Psoas muscle (tissue), 8 donors: ENCODE results near the gene BCL11B. TPM values are rescaled to one million over a fixed set of nuclear protein-coding genes. Genes with fewer than 3 reads are reported as not detected.

Source experiments
- ATAC-seq, 4 donors: fragments of 200-7000 bp; cut with Tn5 transposase; one replicate each; pipeline ENCODE4 v1.9.1; 2020; ENCODE audit warnings: moderate library complexity in 3 of 4, mild to moderate bottlenecking in 2 of 4
- DNase-seq, 2 donors: peaks; one replicate each; pipeline ENCODE4 v3.0.0-alpha.2; 2020
- H3K27ac ChIP-seq: fragments of 200-600 bp; one replicate; pipeline ENCODE4 v1.8.0; 2022
- H3K27me3 ChIP-seq, 3 donors: fragments of 200-600 bp in 1 of 3; one replicate each; pipeline versions ENCODE4 v1.6.1 to v1.8.0; 2013 to 2022; ENCODE audit warnings: low read length in 2 of 3, mild to moderate bottlenecking in 2 of 3, moderate library complexity in 1 of 3; ENCODE audit not compliant: insufficient read depth in 3 of 3
- H3K36me3 ChIP-seq, 2 donors: fragments of 200-600 bp in 1 of 2; one replicate each; pipeline versions ENCODE4 v1.6.1 to v1.8.0; 2013 to 2022; ENCODE audit warnings: low read depth in 1 of 2, mild to moderate bottlenecking in 1 of 2, moderate library complexity in 1 of 2; ENCODE audit not compliant: insufficient read depth in 1 of 2
- H3K4me1 ChIP-seq: fragments of 200-600 bp; one replicate; pipeline ENCODE4 v1.8.0; 2022
- H3K4me3 ChIP-seq: fragments of 200-600 bp; one replicate; pipeline ENCODE4 v1.8.0; 2022; ENCODE audit warnings: mild to moderate bottlenecking
- H3K9me3 ChIP-seq: fragments of 200-600 bp; one replicate; pipeline ENCODE4 v1.8.0; 2022
- WGBS, 3 donors: extraction: QIAGEN DNeasy Blood & Tissue Kit; methylation state at CpG; one replicate each; pipeline versions ENCODE4 v1.1.6 to v1.1.7; 2013; 5-methylcytosine and 5-hydroxymethylcytosine counted together
- intact Hi-C, 2 donors: fragments of 100-400 bp; cut with DNase I; formaldehyde crosslinking; loops; one replicate each; pipeline versions ENCODE4 v1.11.0 to v1.14.2; 2022
- polyA plus RNA-seq, 3 donors: library from polyadenylated mRNA; stranded (reverse); fragments of 200-250 nt; gene quantifications; one replicate each; pipeline ENCODE4 v1.2.3, GENCODE V29; 2013
- total RNA-seq, 4 donors: library from RNA; stranded (reverse); fragmentation: NEBNext Ultra II Directional in 2 of 4; extraction: Animal tissue kit (Norgen Biotek cat#: 25700) in 2 of 4; gene quantifications; one replicate each; pipeline versions ENCODE4 v1.2.1 to v1.2.4, GENCODE V29; 2021 to 2023
- TF ChIP-seq, protein P1 (sequence below): fragments of 200-600 bp; IDR thresholded peaks from one replicate; pipeline ENCODE4 v1.8.0; 2022; ENCODE audit warnings: antibody characterized with exemption
- donor health status: healthy with polysubstance abuse.
- donor health status: DM: no; HTN: no; CAD: no; lungs with moderate emphysema.
- donor health status: Bipolar disorder and iron deficiency.
- donor health status: healthy.
- donor health status: DM: yes; HTN: yes; CAD: no.
- donor health status: DM: no; HTN: no; CAD: no.
- donor health status: DM: no; HTN: no; CAD: no.
- donor health status: DM: yes; HTN: yes; CAD: no.

BCL11B gene
- total and polyA plus RNA-seq, 7 donors, result 0.01 to 0.34 (median 0.15) TPM; not detected in 2

DNA sequence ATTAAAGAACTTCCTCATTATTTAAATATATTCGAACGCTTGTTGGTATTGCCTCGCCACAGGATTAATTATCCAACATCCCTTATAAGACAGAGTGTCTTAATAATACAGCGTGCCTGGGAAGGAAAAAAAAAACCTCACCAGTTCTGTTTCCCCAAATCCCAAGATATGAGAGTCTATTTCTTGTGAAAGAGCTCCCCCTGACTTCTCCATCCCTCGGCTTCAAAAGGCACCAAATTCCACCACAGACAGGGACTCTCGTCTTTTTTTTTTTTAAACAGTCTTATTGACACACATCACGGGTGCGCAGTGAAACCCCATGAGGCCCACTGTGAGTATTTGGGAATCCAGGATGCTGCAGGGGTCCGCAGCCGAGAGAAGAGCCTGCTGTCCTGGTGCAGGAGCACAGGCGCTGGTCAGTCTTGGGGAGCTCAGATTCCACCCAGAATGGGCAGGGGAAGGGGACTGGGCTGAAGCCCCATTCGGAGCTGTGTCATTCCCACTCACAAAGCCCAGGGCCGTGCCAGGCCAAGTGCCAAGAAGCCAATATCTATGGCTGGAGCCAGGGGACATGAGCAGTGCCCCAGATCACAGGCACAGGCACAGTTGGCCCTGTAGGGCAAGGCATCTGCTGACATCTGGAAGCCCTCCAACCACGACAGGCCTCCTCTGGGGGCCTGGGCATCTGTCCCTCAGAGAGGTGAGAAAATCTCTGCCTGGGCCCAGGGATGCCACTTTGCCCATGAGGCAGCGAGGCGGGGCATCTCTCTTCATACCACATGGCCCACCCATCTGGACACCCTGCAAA, 71.9 kb downstream of the BCL11B start:
- TF ChIP-seq, protein P1, sequence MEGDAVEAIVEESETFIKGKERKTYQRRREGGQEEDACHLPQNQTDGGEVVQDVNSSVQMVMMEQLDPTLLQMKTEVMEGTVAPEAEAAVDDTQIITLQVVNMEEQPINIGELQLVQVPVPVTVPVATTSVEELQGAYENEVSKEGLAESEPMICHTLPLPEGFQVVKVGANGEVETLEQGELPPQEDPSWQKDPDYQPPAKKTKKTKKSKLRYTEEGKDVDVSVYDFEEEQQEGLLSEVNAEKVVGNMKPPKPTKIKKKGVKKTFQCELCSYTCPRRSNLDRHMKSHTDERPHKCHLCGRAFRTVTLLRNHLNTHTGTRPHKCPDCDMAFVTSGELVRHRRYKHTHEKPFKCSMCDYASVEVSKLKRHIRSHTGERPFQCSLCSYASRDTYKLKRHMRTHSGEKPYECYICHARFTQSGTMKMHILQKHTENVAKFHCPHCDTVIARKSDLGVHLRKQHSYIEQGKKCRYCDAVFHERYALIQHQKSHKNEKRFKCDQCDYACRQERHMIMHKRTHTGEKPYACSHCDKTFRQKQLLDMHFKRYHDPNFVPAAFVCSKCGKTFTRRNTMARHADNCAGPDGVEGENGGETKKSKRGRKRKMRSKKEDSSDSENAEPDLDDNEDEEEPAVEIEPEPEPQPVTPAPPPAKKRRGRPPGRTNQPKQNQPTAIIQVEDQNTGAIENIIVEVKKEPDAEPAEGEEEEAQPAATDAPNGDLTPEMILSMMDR, result no peak
- WGBS, 3 donors, result 29 to 40% (median 34%) methylated on average over 16 of the region's 16 CpGs
- Histone ChIP-seq H3K36me3 (no peaks in the 10 kb centered on the region), H3K4me3 (no peak overlapping the region), H3K4me1 (peaks cover 8% of the 10 kb centered on the region), H3K27ac (no peak overlapping the region), H3K27me3 (no peaks in the 10 kb centered on the region), H3K9me3 (no peaks in the 10 kb centered on the region)
- intact Hi-C loops, result no loop called here
- peak; percentile 48 to 92 (median 82) for ATAC-seq
- DNase-seq, result peak in 1 of 2 donors; percentile 63

DNA sequence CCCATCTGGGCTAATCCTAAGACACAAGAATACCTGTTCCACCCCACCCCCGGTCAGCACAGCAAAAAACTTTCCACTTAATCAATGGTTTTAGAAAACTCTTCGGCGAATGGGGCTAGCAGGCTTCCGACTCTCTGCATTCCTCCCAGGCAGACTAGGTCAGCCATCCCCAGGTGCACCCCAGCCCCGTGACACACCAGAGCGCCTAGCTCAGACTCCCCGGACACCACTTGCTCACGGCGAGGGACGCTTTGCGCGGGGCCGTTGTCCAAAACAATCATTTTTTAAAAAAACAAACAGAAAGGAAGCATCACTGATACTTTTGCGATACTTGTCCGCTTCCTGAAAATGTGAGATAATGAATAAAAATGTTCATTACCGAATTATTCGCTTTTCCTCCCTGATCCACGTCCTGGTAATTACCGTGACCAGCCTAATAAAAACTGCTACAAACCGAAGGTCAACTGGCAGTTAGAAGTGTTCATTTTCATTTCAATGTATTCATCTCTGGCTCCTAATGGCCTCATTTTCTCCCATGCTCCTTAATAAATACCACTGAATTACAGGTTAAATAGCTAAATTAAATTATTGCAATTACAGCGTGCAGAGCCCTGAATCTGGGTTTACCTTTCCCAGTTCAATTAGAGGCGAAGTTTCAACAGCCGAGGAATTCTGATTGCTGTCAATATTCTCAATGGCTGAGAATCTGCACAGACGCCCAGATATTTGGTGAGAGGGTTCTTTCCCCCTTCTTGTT, 73.1 kb downstream of the BCL11B start:
- Histone ChIP-seq H3K9me3 (no peaks in the 10 kb centered on the region), H3K4me1 (peaks cover 8% of the 10 kb centered on the region), H3K27me3 (no peaks in the 10 kb centered on the region), H3K27ac (no peak overlapping the region), H3K36me3 (no peaks in the 10 kb centered on the region), H3K4me3 (no peak overlapping the region)
- TF ChIP-seq, protein P1, result no peak
- ATAC-seq, result no peak
- 82 to 88% (median 86%) methylated on average over 24 of the region's 24 CpGs for WGBS, 3 donors
- intact Hi-C loops, result no loop called here
- DNase-seq, result no peak

DNA sequence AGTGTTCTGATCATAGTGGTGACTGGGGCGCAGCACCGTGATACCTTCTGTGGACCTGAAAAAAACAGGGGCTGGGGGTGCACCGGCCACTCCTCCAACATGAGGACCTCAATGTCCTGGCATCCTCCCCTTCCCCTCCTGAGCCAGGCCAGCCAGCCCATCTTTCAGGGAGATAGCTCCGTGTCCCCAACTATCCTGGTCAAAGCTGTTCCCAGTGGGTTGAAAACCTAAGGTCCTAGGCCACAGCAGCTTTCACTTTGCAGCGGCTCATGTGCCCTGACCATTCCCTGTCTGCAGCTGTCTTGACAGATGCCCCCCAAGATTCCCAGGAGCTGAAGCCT, 75.7 kb downstream of the BCL11B start:
- TF ChIP-seq, protein P1, result no peak
- DNase-seq (no peak), ATAC-seq (no peak)
- H3K4me3 ChIP-seq, result no peak overlapping the region
- peaks cover 12% of the 10 kb centered on the region for H3K4me1 ChIP-seq
- no peak overlapping the region for H3K27ac ChIP-seq
- WGBS, 3 donors, result 76 to 88% (median 86%) methylated on average over 5 of the region's 5 CpGs
- H3K36me3 ChIP-seq, result no peaks in the 10 kb centered on the region
- no peaks in the 10 kb centered on the region for H3K9me3 ChIP-seq
- no peaks in the 10 kb centered on the region for H3K27me3 ChIP-seq
- intact Hi-C loops, result no loop called here

DNA sequence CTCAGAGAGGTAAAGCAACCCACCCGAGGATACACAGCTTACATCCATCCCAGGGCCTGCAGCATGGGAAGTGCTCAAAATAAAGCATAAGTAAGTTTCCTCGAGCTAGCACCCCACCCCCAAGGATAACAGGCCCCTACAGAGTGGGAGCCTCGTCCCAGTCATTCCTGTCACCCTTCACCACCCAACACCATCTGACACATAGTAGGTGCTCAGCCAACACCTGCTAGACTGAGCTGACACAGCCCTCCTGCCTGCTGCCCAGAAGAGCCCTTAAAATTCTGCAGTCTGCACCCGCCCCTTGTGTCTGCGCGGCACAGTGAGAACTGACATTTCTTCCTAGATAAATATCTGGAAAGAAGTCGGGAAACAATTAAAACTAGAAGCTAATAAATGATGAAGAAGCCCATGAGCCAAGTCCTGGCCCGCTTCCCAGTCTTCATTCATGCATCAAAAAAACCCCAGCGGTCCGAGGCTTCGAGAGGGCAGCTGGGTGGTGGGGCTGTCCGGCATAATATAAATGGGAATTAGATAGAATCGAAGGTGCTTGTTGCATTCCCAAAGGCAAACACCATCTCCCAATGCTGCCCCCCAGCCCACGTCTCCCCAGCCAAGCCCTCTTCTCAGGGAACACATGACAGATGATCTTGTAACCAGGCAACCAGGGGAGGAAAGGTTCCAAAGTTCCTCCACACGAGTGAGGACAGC, 76.2 kb downstream of the BCL11B start:
- TF ChIP-seq, protein P1, result no peak

More for the DNA sequence above, 76.2 kb downstream of the BCL11B start:
- intact Hi-C loops, result no loop called here
- 34 to 42% (median 37%) methylated on average over 15 of the region's 15 CpGs for WGBS, 3 donors
- Histone ChIP-seq H3K4me1 (peaks cover 12% of the 10 kb centered on the region), H3K36me3 (no peaks in the 10 kb centered on the region), H3K27ac (no peak overlapping the region), H3K9me3 (no peaks in the 10 kb centered on the region), H3K27me3 (no peaks in the 10 kb centered on the region), H3K4me3 (no peak overlapping the region)
- ATAC-seq, result no peak
- DNase-seq, result no peak
